Brain microvascular endothelial cell (primary cell): Measurements from ENCODE around the gene IFIT3.

Experiments used
- DNase-seq: peaks from one replicate; pipeline ENCODE4 v3.0.0-alpha.2; 2020
- H3K27ac ChIP-seq: fragments of 250-450 bp; sonication (Bioruptor Pico); 2 replicates; pipeline ENCODE4 v1.5.1; 2020; ENCODE audit warnings: mild to moderate bottlenecking, moderate library complexity
- H3K27me3 ChIP-seq: fragments of 250-450 bp; sonication (Bioruptor Pico); replicated peaks from 2 replicates; pipeline ENCODE4 v1.5.1; 2020; ENCODE audit warnings: mild to moderate bottlenecking
- H3K36me3 ChIP-seq: fragments of 250-450 bp; sonication (Bioruptor Pico); replicated peaks from 2 replicates; pipeline ENCODE4 v1.5.1; 2020; ENCODE audit warnings: mild to moderate bottlenecking
- H3K4me3 ChIP-seq: 2 replicates; pipeline ENCODE4 v1.5.1; 2011; ENCODE audit warnings: low read depth, mild to moderate bottlenecking, control low read depth, low read length, moderate library complexity
- in situ Hi-C: cut with HindIII; loops from 2 replicates; pipeline ENCODE4 v1.10.0; 2017; ENCODE audit warnings: low sequenced_read_pairs, low pct_ligation_motif_present
- TF ChIP-seq, protein P1 (sequence below): IDR thresholded peaks from 2 replicates; pipeline ENCODE4 v1.5.1; 2011; ENCODE audit warnings: low read depth, mild to moderate bottlenecking, moderate library complexity, low read length, control low read depth, inconsistent platforms; ENCODE audit errors: missing control alignments

Gene IFIT3

DNA sequence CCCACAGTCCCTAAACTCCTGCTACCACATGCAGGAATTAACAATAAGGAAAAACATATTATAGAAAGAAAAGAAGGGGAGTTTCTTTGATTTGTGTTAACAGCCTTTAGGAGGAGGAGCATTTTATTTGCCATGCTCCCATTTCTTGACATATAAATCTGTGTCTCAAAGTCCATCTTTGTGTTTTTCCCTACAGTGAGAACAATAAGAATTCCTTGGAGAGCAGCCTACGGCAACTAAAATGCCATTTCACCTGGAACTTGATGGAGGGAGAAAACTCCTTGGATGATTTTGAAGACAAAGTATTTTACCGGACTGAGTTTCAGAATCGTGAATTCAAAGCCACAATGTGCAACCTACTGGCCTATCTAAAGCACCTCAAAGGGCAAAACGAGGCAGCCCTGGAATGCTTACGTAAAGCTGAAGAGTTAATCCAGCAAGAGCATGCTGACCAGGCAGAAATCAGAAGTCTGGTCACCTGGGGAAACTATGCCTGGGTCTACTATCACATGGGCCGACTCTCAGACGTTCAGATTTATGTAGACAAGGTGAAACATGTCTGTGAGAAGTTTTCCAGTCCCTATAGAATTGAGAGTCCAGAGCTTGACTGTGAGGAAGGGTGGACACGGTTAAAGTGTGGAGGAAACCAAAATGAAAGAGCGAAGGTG lies 21.9 kb upstream of the IFIT3 start:
- no peak overlapping the region for H3K27ac ChIP-seq
- in situ Hi-C loops = no loop called here
- TF ChIP-seq, protein P1, sequence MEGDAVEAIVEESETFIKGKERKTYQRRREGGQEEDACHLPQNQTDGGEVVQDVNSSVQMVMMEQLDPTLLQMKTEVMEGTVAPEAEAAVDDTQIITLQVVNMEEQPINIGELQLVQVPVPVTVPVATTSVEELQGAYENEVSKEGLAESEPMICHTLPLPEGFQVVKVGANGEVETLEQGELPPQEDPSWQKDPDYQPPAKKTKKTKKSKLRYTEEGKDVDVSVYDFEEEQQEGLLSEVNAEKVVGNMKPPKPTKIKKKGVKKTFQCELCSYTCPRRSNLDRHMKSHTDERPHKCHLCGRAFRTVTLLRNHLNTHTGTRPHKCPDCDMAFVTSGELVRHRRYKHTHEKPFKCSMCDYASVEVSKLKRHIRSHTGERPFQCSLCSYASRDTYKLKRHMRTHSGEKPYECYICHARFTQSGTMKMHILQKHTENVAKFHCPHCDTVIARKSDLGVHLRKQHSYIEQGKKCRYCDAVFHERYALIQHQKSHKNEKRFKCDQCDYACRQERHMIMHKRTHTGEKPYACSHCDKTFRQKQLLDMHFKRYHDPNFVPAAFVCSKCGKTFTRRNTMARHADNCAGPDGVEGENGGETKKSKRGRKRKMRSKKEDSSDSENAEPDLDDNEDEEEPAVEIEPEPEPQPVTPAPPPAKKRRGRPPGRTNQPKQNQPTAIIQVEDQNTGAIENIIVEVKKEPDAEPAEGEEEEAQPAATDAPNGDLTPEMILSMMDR = no peak
- H3K36me3 ChIP-seq = no peaks in the 10 kb centered on the region
- H3K27me3 ChIP-seq = no peaks in the 10 kb centered on the region
- no peak overlapping the region for H3K4me3 ChIP-seq
- no peak for DNase-seq

DNA sequence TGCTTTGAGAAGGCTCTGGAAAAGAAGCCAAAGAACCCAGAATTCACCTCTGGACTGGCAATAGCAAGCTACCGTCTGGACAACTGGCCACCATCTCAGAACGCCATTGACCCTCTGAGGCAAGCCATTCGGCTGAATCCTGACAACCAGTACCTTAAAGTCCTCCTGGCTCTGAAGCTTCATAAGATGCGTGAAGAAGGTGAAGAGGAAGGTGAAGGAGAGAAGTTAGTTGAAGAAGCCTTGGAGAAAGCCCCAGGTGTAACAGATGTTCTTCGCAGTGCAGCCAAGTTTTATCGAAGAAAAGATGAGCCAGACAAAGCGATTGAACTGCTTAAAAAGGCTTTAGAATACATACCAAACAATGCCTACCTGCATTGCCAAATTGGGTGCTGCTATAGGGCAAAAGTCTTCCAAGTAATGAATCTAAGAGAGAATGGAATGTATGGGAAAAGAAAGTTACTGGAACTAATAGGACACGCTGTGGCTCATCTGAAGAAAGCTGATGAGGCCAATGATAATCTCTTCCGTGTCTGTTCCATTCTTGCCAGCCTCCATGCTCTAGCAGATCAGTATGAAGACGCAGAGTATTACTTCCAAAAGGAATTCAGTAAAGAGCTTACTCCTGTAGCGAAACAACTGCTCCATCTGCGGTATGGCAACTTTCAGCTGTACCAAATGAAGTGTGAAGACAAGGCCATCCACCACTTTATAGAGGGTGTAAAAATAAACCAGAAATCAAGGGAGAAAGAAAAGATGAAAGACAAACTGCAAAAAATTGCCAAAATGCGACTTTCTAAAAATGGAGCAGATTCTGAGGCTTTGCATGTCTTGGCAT lies 21.1 kb upstream of the IFIT3 start:
- no peak overlapping the region for H3K4me3 ChIP-seq
- no peaks in the 10 kb centered on the region for H3K27me3 ChIP-seq
- TF ChIP-seq, protein P1 = no peak
- no peak for DNase-seq
- in situ Hi-C loops = no loop called here
- H3K27ac ChIP-seq = no peak overlapping the region
- H3K36me3 ChIP-seq = no peaks in the 10 kb centered on the region

DNA sequence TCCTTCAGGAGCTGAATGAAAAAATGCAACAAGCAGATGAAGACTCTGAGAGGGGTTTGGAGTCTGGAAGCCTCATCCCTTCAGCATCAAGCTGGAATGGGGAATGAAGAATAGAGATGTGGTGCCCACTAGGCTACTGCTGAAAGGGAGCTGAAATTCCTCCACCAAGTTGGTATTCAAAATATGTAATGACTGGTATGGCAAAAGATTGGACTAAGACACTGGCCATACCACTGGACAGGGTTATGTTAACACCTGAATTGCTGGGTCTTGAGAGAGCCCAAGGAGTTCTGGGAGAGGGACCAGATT lies 20.6 kb upstream of the IFIT3 start:
- Histone ChIP-seq H3K36me3 (no peaks in the 10 kb centered on the region), H3K4me3 (no peak overlapping the region), H3K27me3 (no peaks in the 10 kb centered on the region), H3K27ac (no peak overlapping the region)
- TF ChIP-seq, protein P1 = no peak
- in situ Hi-C loops = no loop called here
- DNase-seq = no peak

DNA sequence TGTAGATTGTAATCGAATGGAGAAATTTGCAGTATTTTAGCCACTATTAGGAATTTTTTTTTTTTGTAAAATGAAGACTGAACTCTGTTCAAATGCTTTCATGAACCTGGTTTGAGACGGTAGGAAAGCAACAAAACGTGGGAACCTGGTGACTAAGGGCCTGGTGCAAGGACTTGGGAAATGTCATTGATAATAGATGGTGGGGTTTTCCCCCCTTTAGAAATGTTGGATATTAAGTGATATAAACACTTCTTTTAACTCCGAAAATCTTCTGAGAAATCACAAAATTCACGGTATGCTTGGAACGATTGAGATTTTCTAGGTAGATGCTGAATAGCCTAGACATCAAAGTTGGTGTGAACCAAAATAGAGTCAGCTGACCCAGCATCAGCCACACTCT lies 19.5 kb upstream of the IFIT3 start:
- H3K4me3 ChIP-seq = no peak overlapping the region
- no peaks in the 10 kb centered on the region for H3K36me3 ChIP-seq
- in situ Hi-C loops = no loop called here
- H3K27ac ChIP-seq = no peak overlapping the region
- H3K27me3 ChIP-seq = no peaks in the 10 kb centered on the region
- TF ChIP-seq, protein P1 = no peak
- no peak for DNase-seq

DNA sequence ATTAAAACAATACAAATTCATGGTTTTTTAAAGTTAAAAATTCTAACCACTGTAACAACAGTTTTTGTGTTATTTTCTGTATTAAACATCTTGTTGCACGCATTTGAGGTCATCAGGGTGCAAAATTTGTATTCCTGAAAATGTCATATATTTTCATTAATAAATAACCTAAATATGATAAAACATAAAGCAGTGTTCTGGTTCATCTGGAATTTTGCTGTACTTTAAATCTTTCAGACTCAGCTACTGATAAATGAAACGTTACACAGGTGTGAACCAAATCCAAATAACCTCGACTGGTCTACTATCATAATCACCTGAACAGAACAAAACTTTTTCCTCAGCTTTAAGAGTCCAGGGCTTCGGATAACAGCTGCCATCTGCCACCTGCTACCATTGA lies 19.1 kb upstream of the IFIT3 start:
- in situ Hi-C loops = no loop called here
- Histone ChIP-seq H3K36me3 (no peaks in the 10 kb centered on the region), H3K27me3 (no peaks in the 10 kb centered on the region), H3K27ac (no peak overlapping the region), H3K4me3 (no peak overlapping the region)
- TF ChIP-seq, protein P1 = no peak
- no peak for DNase-seq
